ENCODE data around the gene RASGRF2.

RASGRF2 gene

DNA sequence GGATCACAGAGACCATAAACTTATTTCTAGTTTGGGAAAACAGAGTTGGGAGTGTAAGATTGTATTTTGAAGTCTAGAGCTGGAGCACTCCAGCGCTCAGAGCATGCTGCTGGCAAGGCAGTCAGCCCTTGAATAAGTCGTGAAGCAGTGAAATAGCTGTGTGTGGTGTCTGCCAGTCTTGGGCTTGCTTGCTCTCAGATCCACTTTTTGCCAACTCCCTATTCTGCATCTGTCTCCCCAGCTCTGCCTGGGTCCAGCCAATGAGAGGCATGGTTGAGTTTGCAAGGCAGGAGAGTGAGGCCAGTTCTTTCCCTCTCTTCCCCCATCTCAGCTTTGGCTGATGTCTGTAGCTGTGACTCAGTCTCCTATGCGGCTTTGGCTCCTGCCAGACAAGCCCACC is 23.3 kb upstream of the RASGRF2 start:
- Histone ChIP-seq H3K4ac (ENCODE audit: low read depth, low read length) (no peak overlapping the region), H2BK15ac (replicated peaks; ENCODE audit: low read depth) (no peak overlapping the region), H3K23ac (ENCODE audit: low read length) (no peak overlapping the region), H3K79me2 (ENCODE audit: control insufficient read depth, insufficient read depth, low read length) (no peaks in the 10 kb centered on the region), H4K5ac (ENCODE audit: low read length) (no peak overlapping the region), H3K4me3 (ENCODE audit: low read length) (no peak overlapping the region), H3K18ac (ENCODE audit: low read length) (no peak overlapping the region), H3K4me1 (ENCODE audit: control insufficient read depth, low read depth, low read length) (no peaks in the 10 kb centered on the region), H3K27me3 (ENCODE audit: insufficient read depth, low read length, poor library complexity) (no peaks in the 10 kb centered on the region), H2BK120ac (ENCODE audit: low read depth, low read length) (no peak overlapping the region), H2AK5ac (ENCODE audit: low read length) (no peak overlapping the region), H3K36me3 (ENCODE audit: control insufficient read depth, insufficient read depth, low read length) (no peaks in the 10 kb centered on the region), H3K4me2 (ENCODE audit: low read length) (no peak overlapping the region), H3K79me1 (ENCODE audit: low read length) (no peaks in the 10 kb centered on the region), H2BK5ac (ENCODE audit: low read length) (no peak overlapping the region), H4K8ac (ENCODE audit: low read depth, low read length) (no peak overlapping the region), H3K56ac (ENCODE audit: low read length) (no peak overlapping the region), H3K27ac (ENCODE audit: low read depth, low read length) (no peak overlapping the region), H3K9ac (ENCODE audit: low read length) (no peak overlapping the region)
- no CpG with 5 or more reads among the region's 3 CpGs for WGBS (ENCODE audit: extremely low coverage, insufficient coverage, low lambda C conversion rate)
- DNase-seq: no peak

DNA sequence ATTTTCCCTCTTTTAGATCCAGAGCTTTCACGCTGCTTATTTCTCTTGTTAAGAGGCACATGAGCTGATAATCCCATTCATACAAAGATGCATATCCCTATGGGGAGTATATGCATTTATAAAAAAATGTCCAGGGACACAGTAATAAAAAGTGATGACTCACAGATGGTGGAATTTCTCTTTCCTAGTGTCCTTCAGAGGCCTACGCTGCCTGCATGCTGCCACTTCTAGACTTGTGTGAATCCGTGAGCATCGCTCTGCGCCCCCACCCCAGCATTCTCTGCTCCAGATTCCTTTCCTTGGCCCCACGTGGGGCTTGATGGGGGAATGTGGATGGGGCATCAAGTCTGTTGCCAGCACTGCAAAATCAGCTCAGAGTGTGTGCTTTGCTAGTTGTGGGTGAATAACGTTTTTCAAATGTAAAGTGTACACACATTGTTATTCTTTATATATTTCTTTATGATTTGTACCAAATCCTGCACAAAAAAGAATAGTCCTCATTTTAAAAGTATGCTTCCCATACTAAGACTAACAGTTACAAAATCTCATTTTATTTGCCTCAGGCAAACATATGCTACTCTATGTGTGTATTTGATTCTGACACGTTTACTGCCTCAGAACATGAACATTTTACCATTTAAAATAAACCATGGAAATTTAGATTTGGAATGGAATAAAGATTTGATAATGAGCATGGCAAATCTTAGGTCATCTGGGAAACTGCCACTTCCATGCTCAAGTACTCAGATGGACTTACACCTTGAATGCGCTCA is 22.4 kb upstream of the RASGRF2 start:
- Histone ChIP-seq H3K4ac (ENCODE audit: low read depth, low read length) (no peak overlapping the region), H3K36me3 (ENCODE audit: control insufficient read depth, insufficient read depth, low read length) (no peaks in the 10 kb centered on the region), H3K18ac (ENCODE audit: low read length) (no peak overlapping the region), H2AK5ac (ENCODE audit: low read length) (no peak overlapping the region), H2BK15ac (replicated peaks; ENCODE audit: low read depth) (no peak overlapping the region), H3K9ac (ENCODE audit: low read length) (no peak overlapping the region), H3K4me2 (ENCODE audit: low read length) (no peak overlapping the region), H4K5ac (ENCODE audit: low read length) (no peak overlapping the region), H3K27me3 (ENCODE audit: insufficient read depth, low read length, poor library complexity) (no peaks in the 10 kb centered on the region), H3K56ac (ENCODE audit: low read length) (no peak overlapping the region), H3K4me3 (ENCODE audit: low read length) (no peak overlapping the region), H3K27ac (ENCODE audit: low read depth, low read length) (no peak overlapping the region), H3K23ac (ENCODE audit: low read length) (no peak overlapping the region), H2BK5ac (ENCODE audit: low read length) (no peak overlapping the region), H3K4me1 (ENCODE audit: control insufficient read depth, low read depth, low read length) (no peaks in the 10 kb centered on the region), H2BK120ac (ENCODE audit: low read depth, low read length) (no peak overlapping the region), H4K8ac (ENCODE audit: low read depth, low read length) (no peak overlapping the region), H3K79me1 (ENCODE audit: low read length) (no peaks in the 10 kb centered on the region), H3K79me2 (ENCODE audit: control insufficient read depth, insufficient read depth, low read length) (no peaks in the 10 kb centered on the region)
- no peak for DNase-seq
- no CpG with 5 or more reads among the region's 9 CpGs for WGBS (ENCODE audit: extremely low coverage, insufficient coverage, low lambda C conversion rate)

DNA sequence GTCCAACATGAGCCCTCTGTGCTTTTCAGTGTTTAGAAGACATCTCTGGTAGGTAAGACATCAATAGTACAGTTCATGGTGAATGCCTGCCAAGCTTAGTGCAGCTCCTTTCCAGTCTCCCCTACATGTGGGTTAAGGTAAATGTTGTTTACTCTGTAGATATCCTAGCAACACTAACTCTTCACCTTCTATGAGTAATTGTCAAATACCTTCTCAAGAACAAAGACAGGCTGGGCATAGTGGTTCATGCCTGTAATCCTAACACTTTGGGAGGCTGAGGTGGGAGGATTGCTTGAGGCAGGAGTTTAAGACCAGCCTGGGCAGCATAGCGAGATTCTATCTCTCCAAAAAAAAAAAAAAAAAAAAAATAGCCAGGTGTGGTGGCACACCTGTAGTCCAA is 18.7 kb upstream of the RASGRF2 start:
- H2AK5ac ChIP-seq (ENCODE audit: low read length): no peak overlapping the region
- no peak overlapping the region for H3K4ac ChIP-seq (ENCODE audit: low read depth, low read length)
- no peaks in the 10 kb centered on the region for H3K36me3 ChIP-seq (ENCODE audit: control insufficient read depth, insufficient read depth, low read length)
- no peaks in the 10 kb centered on the region for H3K27me3 ChIP-seq (ENCODE audit: insufficient read depth, low read length, poor library complexity)
- no peak overlapping the region for H3K27ac ChIP-seq (ENCODE audit: low read depth, low read length)
- no peak overlapping the region for H2BK15ac ChIP-seq (replicated peaks; ENCODE audit: low read depth)
- no peaks in the 10 kb centered on the region for H3K79me1 ChIP-seq (ENCODE audit: low read length)
- H3K23ac ChIP-seq (ENCODE audit: low read length): no peak overlapping the region
- H2BK5ac ChIP-seq (ENCODE audit: low read length): no peak overlapping the region
- no CpG with 5 or more reads among the region's 1 CpG for WGBS (ENCODE audit: extremely low coverage, insufficient coverage, low lambda C conversion rate)
- H3K9ac ChIP-seq (ENCODE audit: low read length): no peak overlapping the region
- no peaks in the 10 kb centered on the region for H3K79me2 ChIP-seq (ENCODE audit: control insufficient read depth, insufficient read depth, low read length)
- no peak overlapping the region for H3K18ac ChIP-seq (ENCODE audit: low read length)
- H4K5ac ChIP-seq (ENCODE audit: low read length): no peak overlapping the region
- H4K8ac ChIP-seq (ENCODE audit: low read depth, low read length): no peak overlapping the region
- no peak overlapping the region for H3K4me2 ChIP-seq (ENCODE audit: low read length)
- H3K4me1 ChIP-seq (ENCODE audit: control insufficient read depth, low read depth, low read length): no peaks in the 10 kb centered on the region
- H3K56ac ChIP-seq (ENCODE audit: low read length): no peak overlapping the region
- no peak overlapping the region for H3K4me3 ChIP-seq (ENCODE audit: low read length)
- H2BK120ac ChIP-seq (ENCODE audit: low read depth, low read length): no peak overlapping the region
- DNase-seq: peak; percentile 59

DNA sequence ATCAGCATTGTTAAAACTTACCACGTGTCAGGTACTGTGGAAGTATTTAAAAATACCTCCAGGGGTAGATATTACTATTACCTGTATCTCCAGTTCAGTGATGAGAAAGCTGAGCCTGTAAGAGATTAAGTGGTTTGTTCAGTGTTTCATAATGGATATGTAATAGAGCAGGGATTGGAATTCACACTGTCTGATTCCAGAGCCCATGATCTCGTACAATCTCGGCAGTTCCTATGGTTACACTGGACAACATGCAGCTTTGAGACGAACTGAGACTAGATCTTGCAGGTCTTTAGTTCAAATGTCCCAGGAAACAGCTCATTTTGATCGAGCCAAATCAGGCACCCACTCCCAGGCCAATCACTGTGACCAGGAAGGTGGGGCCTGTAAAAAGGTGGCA is 8.8 kb upstream of the RASGRF2 start:
- no peak overlapping the region for H4K8ac ChIP-seq (ENCODE audit: low read depth, low read length)
- no CpG with 5 or more reads among the region's 5 CpGs for WGBS (ENCODE audit: extremely low coverage, insufficient coverage, low lambda C conversion rate)

DNA sequence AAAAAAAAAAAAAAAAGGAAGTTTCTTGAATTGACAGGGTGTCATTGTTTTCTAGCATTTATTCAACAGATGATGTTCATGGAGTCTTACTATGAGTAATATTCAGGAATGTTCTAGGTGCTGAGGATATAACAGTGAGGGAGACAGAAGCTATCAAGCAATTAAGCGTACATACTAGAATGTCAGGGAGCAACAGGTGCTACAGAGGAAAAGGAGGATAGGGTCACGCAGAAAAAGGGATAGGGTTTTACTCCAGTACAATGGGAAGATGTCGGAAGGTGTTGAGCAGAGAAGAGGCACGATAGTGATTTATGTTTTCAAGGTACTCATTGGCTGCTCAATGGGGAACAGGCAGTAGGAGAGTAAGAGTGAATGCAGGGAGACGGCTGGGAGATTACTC is 6.6 kb upstream of the RASGRF2 start:
- no peak overlapping the region for H2BK15ac ChIP-seq (replicated peaks; ENCODE audit: low read depth)
- no CpG with 5 or more reads among the region's 5 CpGs for WGBS (ENCODE audit: extremely low coverage, insufficient coverage, low lambda C conversion rate)

More for the DNA sequence above, 8.8 kb upstream of the RASGRF2 start:
- H3K4me1 ChIP-seq (ENCODE audit: control insufficient read depth, low read depth, low read length): no peaks in the 10 kb centered on the region
- H3K23ac ChIP-seq (ENCODE audit: low read length): no peak overlapping the region
- H3K4me2 ChIP-seq (ENCODE audit: low read length): no peak overlapping the region
- no peak overlapping the region for H3K18ac ChIP-seq (ENCODE audit: low read length)
- no peak overlapping the region for H3K4ac ChIP-seq (ENCODE audit: low read depth, low read length)
- H3K9ac ChIP-seq (ENCODE audit: low read length): no peak overlapping the region
- H2AK5ac ChIP-seq (ENCODE audit: low read length): no peak overlapping the region
- H2BK120ac ChIP-seq (ENCODE audit: low read depth, low read length): no peak overlapping the region
- no peak overlapping the region for H3K27ac ChIP-seq (ENCODE audit: low read depth, low read length)
- no peaks in the 10 kb centered on the region for H3K27me3 ChIP-seq (ENCODE audit: insufficient read depth, low read length, poor library complexity)
- H2BK15ac ChIP-seq (replicated peaks; ENCODE audit: low read depth): no peak overlapping the region
- no peaks in the 10 kb centered on the region for H3K79me1 ChIP-seq (ENCODE audit: low read length)
- no peaks in the 10 kb centered on the region for H3K36me3 ChIP-seq (ENCODE audit: control insufficient read depth, insufficient read depth, low read length)
- no peak for DNase-seq
- H3K56ac ChIP-seq (ENCODE audit: low read length): no peak overlapping the region
- no peak overlapping the region for H3K4me3 ChIP-seq (ENCODE audit: low read length)
- no peaks in the 10 kb centered on the region for H3K79me2 ChIP-seq (ENCODE audit: control insufficient read depth, insufficient read depth, low read length)
- H2BK5ac ChIP-seq (ENCODE audit: low read length): no peak overlapping the region
- H4K5ac ChIP-seq (ENCODE audit: low read length): no peak overlapping the region

DNA sequence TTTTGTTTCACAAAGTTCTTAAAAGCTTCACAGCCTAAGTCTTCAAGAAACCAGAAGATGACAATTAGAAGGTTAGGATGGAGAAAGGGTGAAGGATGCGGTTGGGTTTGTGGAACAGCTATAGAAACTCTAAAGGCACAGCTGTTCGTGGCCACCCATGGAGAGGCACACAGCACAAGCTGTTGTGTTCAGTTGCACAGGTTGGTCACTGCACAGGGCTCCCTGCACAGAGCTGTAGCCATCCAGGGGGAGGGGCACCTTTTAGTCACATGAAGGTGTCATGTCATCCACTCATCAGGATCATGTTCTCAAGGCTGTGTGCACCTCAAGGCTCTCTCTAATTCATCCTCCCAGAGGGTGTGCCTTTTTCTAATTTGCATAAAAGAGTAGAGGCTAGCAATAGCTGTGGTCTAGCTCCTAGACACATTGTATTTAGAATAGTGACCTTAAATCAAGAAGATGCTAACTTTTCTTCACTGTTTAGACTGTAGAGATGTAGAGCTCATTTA is 5.0 kb upstream of the RASGRF2 start:
- H3K4me3 ChIP-seq (ENCODE audit: low read length): no peak overlapping the region
- no peak overlapping the region for H2BK15ac ChIP-seq (replicated peaks; ENCODE audit: low read depth)
- peaks cover 2% of the 10 kb centered on the region for H3K79me1 ChIP-seq (ENCODE audit: low read length)
- no peaks in the 10 kb centered on the region for H3K36me3 ChIP-seq (ENCODE audit: control insufficient read depth, insufficient read depth, low read length)
- no peak for DNase-seq
- no peak overlapping the region for H4K8ac ChIP-seq (ENCODE audit: low read depth, low read length)
- H3K18ac ChIP-seq (ENCODE audit: low read length): no peak overlapping the region
- no peak overlapping the region for H2BK5ac ChIP-seq (ENCODE audit: low read length)
- peaks cover 6% of the 10 kb centered on the region for H3K4me1 ChIP-seq (ENCODE audit: control insufficient read depth, low read depth, low read length)
- H4K5ac ChIP-seq (ENCODE audit: low read length): no peak overlapping the region
- H3K27me3 ChIP-seq (ENCODE audit: insufficient read depth, low read length, poor library complexity): no peaks in the 10 kb centered on the region
- H2AK5ac ChIP-seq (ENCODE audit: low read length): no peak overlapping the region
- H3K4ac ChIP-seq (ENCODE audit: low read depth, low read length): no peak overlapping the region
- H3K79me2 ChIP-seq (ENCODE audit: control insufficient read depth, insufficient read depth, low read length): no peaks in the 10 kb centered on the region
- no peak overlapping the region for H3K4me2 ChIP-seq (ENCODE audit: low read length)
- no CpG with 5 or more reads among the region's 2 CpGs for WGBS (ENCODE audit: extremely low coverage, insufficient coverage, low lambda C conversion rate)
- H3K27ac ChIP-seq (ENCODE audit: low read depth, low read length): no peak overlapping the region
- H3K56ac ChIP-seq (ENCODE audit: low read length): no peak overlapping the region
- H3K23ac ChIP-seq (ENCODE audit: low read length): no peak overlapping the region
- H3K9ac ChIP-seq (ENCODE audit: low read length): no peak overlapping the region
- no peak overlapping the region for H2BK120ac ChIP-seq (ENCODE audit: low read depth, low read length)

More for the DNA sequence above, 6.6 kb upstream of the RASGRF2 start:
- Histone ChIP-seq H4K8ac (ENCODE audit: low read depth, low read length) (no peak overlapping the region), H3K4ac (ENCODE audit: low read depth, low read length) (no peak overlapping the region), H2BK5ac (ENCODE audit: low read length) (no peak overlapping the region), H2BK120ac (ENCODE audit: low read depth, low read length) (no peak overlapping the region), H3K79me1 (ENCODE audit: low read length) (no peaks in the 10 kb centered on the region), H3K4me1 (ENCODE audit: control insufficient read depth, low read depth, low read length) (no peaks in the 10 kb centered on the region), H3K79me2 (ENCODE audit: control insufficient read depth, insufficient read depth, low read length) (no peaks in the 10 kb centered on the region), H3K23ac (ENCODE audit: low read length) (no peak overlapping the region), H3K9ac (ENCODE audit: low read length) (no peak overlapping the region), H3K4me2 (ENCODE audit: low read length) (no peak overlapping the region), H3K56ac (ENCODE audit: low read length) (no peak overlapping the region), H3K36me3 (ENCODE audit: control insufficient read depth, insufficient read depth, low read length) (no peaks in the 10 kb centered on the region), H3K27me3 (ENCODE audit: insufficient read depth, low read length, poor library complexity) (no peaks in the 10 kb centered on the region), H4K5ac (ENCODE audit: low read length) (no peak overlapping the region), H3K27ac (ENCODE audit: low read depth, low read length) (no peak overlapping the region), H3K18ac (ENCODE audit: low read length) (no peak overlapping the region), H2AK5ac (ENCODE audit: low read length) (no peak overlapping the region), H3K4me3 (ENCODE audit: low read length) (no peak overlapping the region)
- DNase-seq: no peak

Measured in mesendoderm (in vitro differentiated cells).